Measurements from ENCODE around the gene LEMD1. TPM values are rescaled to one million over a fixed set of nuclear protein-coding genes. Genes with fewer than 3 reads are reported as not detected.
A peak's percentile ranks its signal among the peaks of the same experiment; 100 is the strongest.

The LEMD1 gene
- total RNA-seq, 1 experiment from 2014 or later = 26.3 TPM

GRCh38 chr1:205447457-205448341 is 25.8 kb upstream of the LEMD1 start:
- peaks cover 92% of the 10 kb centered on the region for H3K4me1 Mint-ChIP-seq
- DNase-seq (ENCODE audit: low spot score) = peak; percentile 82
- peak; percentile 2 for ATAC-seq
- no peaks in the 10 kb centered on the region for H3K36me3 Mint-ChIP-seq
- POLR2A ChIA-PET = interaction anchor here (1.1 to 3.1 kb wide), 6 partner anchors 9 to 153 kb away, joined by 3 to 16 read pairs (median 5); partner anchors contain the start of genes BLACAT1 and NUAK2
- no peaks in the 10 kb centered on the region for H3K9me3 Mint-ChIP-seq
- CTCF ChIA-PET = interaction anchor here (0.6 to 12.4 kb wide), 16 partner anchors 6 to 325 kb away, joined by 3 to 205 read pairs (median 4); partner anchors contain the start of gene BLACAT1
- H3K27ac Mint-ChIP-seq = peak overlapping the region; percentile 83
- H3K27me3 Mint-ChIP-seq (ENCODE audit: low read depth) = peaks cover 10% of the 10 kb centered on the region
- H3K4me3 Mint-ChIP-seq = peak overlapping the region; percentile 46
- TF ChIP-seq, protein P1, sequence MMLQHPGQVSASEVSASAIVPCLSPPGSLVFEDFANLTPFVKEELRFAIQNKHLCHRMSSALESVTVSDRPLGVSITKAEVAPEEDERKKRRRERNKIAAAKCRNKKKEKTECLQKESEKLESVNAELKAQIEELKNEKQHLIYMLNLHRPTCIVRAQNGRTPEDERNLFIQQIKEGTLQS (CRISPR knock-in tag; conservative IDR thresholded peaks at IDR 0.05) = no peak
- TF ChIP-seq ZNF423 (CRISPR knock-in tag; IDR thresholded peaks at IDR 0.05) (peak; percentile 87), ZSCAN18 (CRISPR knock-in tag; IDR thresholded peaks at IDR 0.05) (peak; percentile 38; the same call in 1 of the 2 replicates), FOXJ3 (CRISPR knock-in tag; IDR thresholded peaks at IDR 0.05; ENCODE audit: borderline replicate concordance) (no peak), SP1 (CRISPR knock-in tag; conservative IDR thresholded peaks at IDR 0.05) (no peak; the same call in 1 of the 2 replicates), ZNF317 (CRISPR knock-in tag; IDR thresholded peaks at IDR 0.05; ENCODE audit: borderline replicate concordance, low read depth) (no peak), MXD4 (CRISPR knock-in tag; IDR thresholded peaks at IDR 0.05; ENCODE audit: borderline replicate concordance) (no peak), IRF1 (CRISPR knock-in tag; IDR thresholded peaks at IDR 0.05) (no peak), KAT7 (CRISPR knock-in tag; IDR thresholded peaks at IDR 0.05; ENCODE audit: borderline replicate concordance) (no peak), ZNF416 (CRISPR knock-in tag; IDR thresholded peaks at IDR 0.05) (no peak), CDX4 (CRISPR knock-in tag; IDR thresholded peaks at IDR 0.05; ENCODE audit: borderline replicate concordance) (no peak), NR3C1 (CRISPR knock-in tag; conservative IDR thresholded peaks at IDR 0.05; ENCODE audit: low read depth) (no peak), HMGA2 (CRISPR knock-in tag; IDR thresholded peaks at IDR 0.05) (no peak), CTCF (IDR thresholded peaks at IDR 0.05) (no peak), ZNF121 (CRISPR knock-in tag; IDR thresholded peaks at IDR 0.05) (peak; percentile 92), SMAD3 (CRISPR knock-in tag; IDR thresholded peaks at IDR 0.05; ENCODE audit: borderline replicate concordance) (no peak), CREM (CRISPR knock-in tag; IDR thresholded peaks at IDR 0.05) (no peak), ZNF671 (CRISPR knock-in tag; IDR thresholded peaks at IDR 0.05) (no peak), USF2 (CRISPR knock-in tag; IDR thresholded peaks at IDR 0.05) (no peak), ZNF281 (CRISPR knock-in tag; IDR thresholded peaks at IDR 0.05) (no peak), GABPB1 (CRISPR knock-in tag; IDR thresholded peaks at IDR 0.05) (no peak), MYBL2 (CRISPR knock-in tag; IDR thresholded peaks at IDR 0.05) (no peak), NR2C2 (CRISPR knock-in tag; IDR thresholded peaks at IDR 0.05) (no peak), TCF7 (CRISPR knock-in tag; IDR thresholded peaks at IDR 0.05; ENCODE audit: low read depth) (no peak), TEAD1 (CRISPR knock-in tag; IDR thresholded peaks at IDR 0.05) (peak; percentile 69; the same call in 1 of the 2 replicates)
- TF ChIP-seq, protein P2, sequence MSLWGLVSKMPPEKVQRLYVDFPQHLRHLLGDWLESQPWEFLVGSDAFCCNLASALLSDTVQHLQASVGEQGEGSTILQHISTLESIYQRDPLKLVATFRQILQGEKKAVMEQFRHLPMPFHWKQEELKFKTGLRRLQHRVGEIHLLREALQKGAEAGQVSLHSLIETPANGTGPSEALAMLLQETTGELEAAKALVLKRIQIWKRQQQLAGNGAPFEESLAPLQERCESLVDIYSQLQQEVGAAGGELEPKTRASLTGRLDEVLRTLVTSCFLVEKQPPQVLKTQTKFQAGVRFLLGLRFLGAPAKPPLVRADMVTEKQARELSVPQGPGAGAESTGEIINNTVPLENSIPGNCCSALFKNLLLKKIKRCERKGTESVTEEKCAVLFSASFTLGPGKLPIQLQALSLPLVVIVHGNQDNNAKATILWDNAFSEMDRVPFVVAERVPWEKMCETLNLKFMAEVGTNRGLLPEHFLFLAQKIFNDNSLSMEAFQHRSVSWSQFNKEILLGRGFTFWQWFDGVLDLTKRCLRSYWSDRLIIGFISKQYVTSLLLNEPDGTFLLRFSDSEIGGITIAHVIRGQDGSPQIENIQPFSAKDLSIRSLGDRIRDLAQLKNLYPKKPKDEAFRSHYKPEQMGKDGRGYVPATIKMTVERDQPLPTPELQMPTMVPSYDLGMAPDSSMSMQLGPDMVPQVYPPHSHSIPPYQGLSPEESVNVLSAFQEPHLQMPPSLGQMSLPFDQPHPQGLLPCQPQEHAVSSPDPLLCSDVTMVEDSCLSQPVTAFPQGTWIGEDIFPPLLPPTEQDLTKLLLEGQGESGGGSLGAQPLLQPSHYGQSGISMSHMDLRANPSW (CRISPR knock-in tag; conservative IDR thresholded peaks at IDR 0.05; ENCODE audit: low read depth) = 0 out of 2 replicates have a peak, but pooled peaks have one; percentile 50
